Mammary epithelial cell (primary cell): ENCODE data around the gene ETNK2.

Experiments
- CTCF ChIP-seq, 2 donors: IDR thresholded peaks in 1 of 2; conservative IDR thresholded peaks in 1 of 2; 2 replicates each; pipeline ENCODE4 v1.5.1; 2011 to 2012; ENCODE audit warnings: inconsistent platforms in 2 of 2, low read length in 2 of 2, mild to moderate bottlenecking in 2 of 2, control low read depth in 1 of 2, low read depth in 1 of 2; ENCODE audit not compliant: insufficient read depth in 1 of 2; ENCODE audit errors: extremely low read depth in 1 of 2
- EZH2 ChIP-seq: IDR thresholded peaks from 2 replicates; pipeline ENCODE4 v1.6.1; 2012; ENCODE audit warnings: low read length, inconsistent platforms, borderline replicate concordance

GRCh38 chr1:204128964-204129896, 22.6 kb downstream of the ETNK2 start:
- peak; percentile 66 to 87 for TF ChIP-seq CTCF (conservative IDR thresholded peaks at IDR 0.05 in 1 of 2, IDR thresholded peaks at IDR 0.05 in 1 of 2; ENCODE audit: extremely low read depth in 1 of 2, insufficient read depth in 1 of 2, low read depth in 1 of 2, low read length in 2 of 2)
- TF ChIP-seq EZH2, result no peak
